ENCODE data around the gene NPAS3.

Gene NPAS3

GRCh38 chr14:33451211-33451610 is 512.5 kb downstream of the NPAS3 start:
- DNase-seq = no peak

GRCh38 chr14:33452995-33453394 is 514.3 kb downstream of the NPAS3 start:
- DNase-seq = no peak

GRCh38 chr14:33454022-33454595 is 515.4 kb downstream of the NPAS3 start:
- DNase-seq = no peak

GRCh38 chr14:33454707-33455106 is 516.0 kb downstream of the NPAS3 start:
- no peak for DNase-seq

GRCh38 chr14:33455654-33456345 is 517.1 kb downstream of the NPAS3 start:
- no peak for DNase-seq

- no peak for DNase-seq
These were observed 518.3 kb downstream of the NPAS3 start for GRCh38 chr14:33457021-33457420.

- DNase-seq = no peak
These were observed 518.9 kb downstream of the NPAS3 start for GRCh38 chr14:33457617-33458016.

- DNase-seq = no peak
These were observed 521.5 kb downstream of the NPAS3 start for GRCh38 chr14:33460164-33460563.

- no peak for DNase-seq
These were observed 522.4 kb downstream of the NPAS3 start for GRCh38 chr14:33461036-33461435.

GRCh38 chr14:33463731-33464130 is 525.1 kb downstream of the NPAS3 start:
- no peak for DNase-seq

GRCh38 chr14:33464254-33464962 is 525.7 kb downstream of the NPAS3 start:
- no peak for DNase-seq

- no peak for DNase-seq
These were observed 527.4 kb downstream of the NPAS3 start for GRCh38 chr14:33465846-33466700.

- no peak for DNase-seq
These were observed 529.3 kb downstream of the NPAS3 start for GRCh38 chr14:33467971-33468370.

- DNase-seq = no peak
These were observed 531.2 kb downstream of the NPAS3 start for GRCh38 chr14:33469898-33470297.

GRCh38 chr14:33471776-33472175 is 533.1 kb downstream of the NPAS3 start:
- DNase-seq = no peak

GRCh38 chr14:33475623-33476022 is 536.9 kb downstream of the NPAS3 start:
- peak; percentile 4 for DNase-seq

GRCh38 chr14:33477797-33478196 is 539.1 kb downstream of the NPAS3 start:
- no peak for DNase-seq

GRCh38 chr14:33480071-33480886 is 541.6 kb downstream of the NPAS3 start:
- DNase-seq = no peak

GRCh38 chr14:33480887-33481184 is 542.2 kb downstream of the NPAS3 start:
- DNase-seq = no peak

GRCh38 chr14:33483110-33483509 is 544.4 kb downstream of the NPAS3 start:
- DNase-seq = no peak

- no peak for DNase-seq
These were observed 544.9 kb downstream of the NPAS3 start for GRCh38 chr14:33483541-33483940.

GRCh38 chr14:33484264-33484663 is 545.6 kb downstream of the NPAS3 start:
- DNase-seq = no peak

Data from T1000 (cell line).